Measurements from ENCODE around the gene KIAA1328.

The KIAA1328 gene

DNA sequence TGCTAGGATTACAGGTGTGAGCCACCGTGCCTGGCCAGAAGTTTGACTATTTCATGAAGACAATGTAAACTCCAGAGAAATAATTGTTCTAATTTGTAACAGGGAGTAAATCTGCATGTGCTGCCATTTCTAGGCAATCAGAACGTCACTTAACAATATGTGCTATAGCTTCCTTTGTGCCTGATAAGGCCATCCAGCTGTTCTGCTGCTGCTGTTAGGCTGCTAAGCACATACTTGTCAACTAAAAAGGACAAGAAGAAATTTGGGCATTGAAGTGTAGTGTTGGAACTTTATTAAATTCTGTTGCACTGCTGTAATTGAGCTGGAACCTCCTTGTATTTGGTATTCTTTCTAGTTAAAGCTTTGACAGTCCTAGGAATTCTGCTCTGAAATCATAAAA, 57.1 kb downstream of the KIAA1328 start:
- H3K4me1 ChIP-seq, result no peaks in the 10 kb centered on the region
- no peak for DNase-seq
- H3K36me3 ChIP-seq, result no peaks in the 10 kb centered on the region
- no peak overlapping the region for H3K4me3 ChIP-seq (ENCODE audit: low read depth, low read length)
- TF ChIP-seq, protein P1, sequence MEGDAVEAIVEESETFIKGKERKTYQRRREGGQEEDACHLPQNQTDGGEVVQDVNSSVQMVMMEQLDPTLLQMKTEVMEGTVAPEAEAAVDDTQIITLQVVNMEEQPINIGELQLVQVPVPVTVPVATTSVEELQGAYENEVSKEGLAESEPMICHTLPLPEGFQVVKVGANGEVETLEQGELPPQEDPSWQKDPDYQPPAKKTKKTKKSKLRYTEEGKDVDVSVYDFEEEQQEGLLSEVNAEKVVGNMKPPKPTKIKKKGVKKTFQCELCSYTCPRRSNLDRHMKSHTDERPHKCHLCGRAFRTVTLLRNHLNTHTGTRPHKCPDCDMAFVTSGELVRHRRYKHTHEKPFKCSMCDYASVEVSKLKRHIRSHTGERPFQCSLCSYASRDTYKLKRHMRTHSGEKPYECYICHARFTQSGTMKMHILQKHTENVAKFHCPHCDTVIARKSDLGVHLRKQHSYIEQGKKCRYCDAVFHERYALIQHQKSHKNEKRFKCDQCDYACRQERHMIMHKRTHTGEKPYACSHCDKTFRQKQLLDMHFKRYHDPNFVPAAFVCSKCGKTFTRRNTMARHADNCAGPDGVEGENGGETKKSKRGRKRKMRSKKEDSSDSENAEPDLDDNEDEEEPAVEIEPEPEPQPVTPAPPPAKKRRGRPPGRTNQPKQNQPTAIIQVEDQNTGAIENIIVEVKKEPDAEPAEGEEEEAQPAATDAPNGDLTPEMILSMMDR (IDR thresholded peaks at IDR 0.05; ENCODE audit: low read depth, low read length), result no peak
- no peaks in the 10 kb centered on the region for H3K9me3 ChIP-seq
- H3K27me3 ChIP-seq, result no peaks in the 10 kb centered on the region

DNA sequence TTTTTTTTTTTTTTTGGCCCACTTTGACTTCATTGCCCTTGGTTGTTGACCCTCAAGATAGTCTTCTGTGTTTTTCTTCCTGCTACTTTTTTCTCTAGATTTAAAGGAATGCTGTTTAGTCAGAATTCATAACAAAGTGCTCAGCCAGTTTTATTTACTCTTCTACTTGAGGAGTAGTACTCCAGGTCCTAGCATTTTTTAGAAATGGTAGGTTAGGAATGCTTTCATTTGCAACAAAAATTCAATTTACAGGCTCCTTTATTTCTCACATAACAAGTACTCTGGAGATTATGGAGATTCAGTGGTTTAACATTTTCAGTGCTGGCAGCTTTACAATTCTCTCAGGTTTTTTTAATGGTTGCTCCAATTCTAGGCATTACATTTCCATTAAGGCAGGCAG, 58.2 kb downstream of the KIAA1328 start:
- H3K27me3 ChIP-seq, result no peaks in the 10 kb centered on the region
- no peaks in the 10 kb centered on the region for H3K4me1 ChIP-seq
- DNase-seq, result no peak
- H3K9me3 ChIP-seq, result no peaks in the 10 kb centered on the region
- no peaks in the 10 kb centered on the region for H3K36me3 ChIP-seq
- TF ChIP-seq, protein P1 (IDR thresholded peaks at IDR 0.05; ENCODE audit: low read depth, low read length), result no peak
- no peak overlapping the region for H3K4me3 ChIP-seq (ENCODE audit: low read depth, low read length)

DNA sequence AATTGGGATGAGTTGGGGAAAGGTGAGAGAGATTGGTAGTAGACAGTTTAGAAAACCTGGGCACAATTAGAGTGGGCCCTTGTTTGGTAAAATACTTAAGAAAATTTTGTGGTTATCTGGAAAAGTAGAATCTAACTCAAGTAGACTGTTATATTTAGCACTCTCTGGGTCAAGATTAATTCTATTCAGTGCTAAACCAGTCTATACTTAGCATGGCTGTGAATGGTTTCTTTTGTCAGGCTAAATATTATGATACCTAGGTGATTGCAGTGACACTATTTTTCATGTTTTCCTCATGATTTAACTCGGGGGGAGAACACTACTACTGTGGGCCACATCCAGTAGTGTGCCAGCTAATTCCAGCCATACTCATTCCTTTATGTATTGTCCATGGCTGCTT, 58.9 kb downstream of the KIAA1328 start:
- no peak for DNase-seq
- no peak overlapping the region for H3K4me3 ChIP-seq (ENCODE audit: low read depth, low read length)
- TF ChIP-seq, protein P1 (IDR thresholded peaks at IDR 0.05; ENCODE audit: low read depth, low read length), result no peak
- H3K27me3 ChIP-seq, result no peaks in the 10 kb centered on the region
- no peaks in the 10 kb centered on the region for H3K9me3 ChIP-seq
- no peaks in the 10 kb centered on the region for H3K4me1 ChIP-seq
- no peaks in the 10 kb centered on the region for H3K36me3 ChIP-seq

DNA sequence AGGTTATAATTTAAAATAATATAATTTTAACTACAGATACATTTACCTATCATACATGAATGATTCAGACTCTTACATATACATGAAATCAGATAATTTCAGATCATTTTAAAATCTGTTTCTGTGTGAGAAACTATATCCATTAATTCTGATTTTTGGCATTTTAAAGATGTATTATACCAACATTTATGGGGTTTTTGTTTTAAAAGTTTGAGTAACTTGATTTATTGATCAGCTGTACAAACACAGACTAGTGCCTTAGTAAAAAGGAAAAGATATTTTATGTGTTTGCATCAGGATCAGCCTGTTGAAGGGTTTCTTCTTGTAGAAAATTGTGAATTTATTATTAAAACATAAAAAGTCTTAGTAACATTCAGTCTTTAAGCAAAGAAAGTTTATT, 59.9 kb downstream of the KIAA1328 start:
- H3K9me3 ChIP-seq, result no peaks in the 10 kb centered on the region
- no peaks in the 10 kb centered on the region for H3K4me1 ChIP-seq
- DNase-seq, result no peak
- no peaks in the 10 kb centered on the region for H3K27me3 ChIP-seq
- H3K4me3 ChIP-seq (ENCODE audit: low read depth, low read length), result no peak overlapping the region
- H3K36me3 ChIP-seq, result no peaks in the 10 kb centered on the region
- TF ChIP-seq, protein P1 (IDR thresholded peaks at IDR 0.05; ENCODE audit: low read depth, low read length), result no peak

DNA sequence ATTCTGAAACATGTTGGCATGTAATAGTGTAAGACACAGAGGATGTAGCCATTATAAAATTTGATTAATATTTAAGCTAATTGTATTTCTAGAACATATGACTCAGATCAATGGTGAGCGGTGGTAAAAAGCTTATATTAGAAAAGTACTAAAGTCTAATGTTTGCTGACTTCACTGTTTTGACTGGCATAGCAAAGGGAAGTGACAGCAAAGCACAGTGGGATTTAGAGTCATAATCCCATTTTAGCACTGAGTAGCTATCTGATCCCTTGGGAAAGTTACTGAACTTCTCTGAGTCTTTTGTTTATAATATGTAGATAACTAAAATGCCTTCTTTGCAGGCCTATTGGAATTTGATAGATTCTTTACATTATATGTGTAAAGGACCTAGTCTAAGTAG, 60.4 kb downstream of the KIAA1328 start:
- H3K4me3 ChIP-seq (ENCODE audit: low read depth, low read length), result no peak overlapping the region
- no peaks in the 10 kb centered on the region for H3K27me3 ChIP-seq
- no peaks in the 10 kb centered on the region for H3K4me1 ChIP-seq
- H3K36me3 ChIP-seq, result no peaks in the 10 kb centered on the region
- no peak for DNase-seq
- H3K9me3 ChIP-seq, result no peaks in the 10 kb centered on the region
- TF ChIP-seq, protein P1 (IDR thresholded peaks at IDR 0.05; ENCODE audit: low read depth, low read length), result no peak

DNA sequence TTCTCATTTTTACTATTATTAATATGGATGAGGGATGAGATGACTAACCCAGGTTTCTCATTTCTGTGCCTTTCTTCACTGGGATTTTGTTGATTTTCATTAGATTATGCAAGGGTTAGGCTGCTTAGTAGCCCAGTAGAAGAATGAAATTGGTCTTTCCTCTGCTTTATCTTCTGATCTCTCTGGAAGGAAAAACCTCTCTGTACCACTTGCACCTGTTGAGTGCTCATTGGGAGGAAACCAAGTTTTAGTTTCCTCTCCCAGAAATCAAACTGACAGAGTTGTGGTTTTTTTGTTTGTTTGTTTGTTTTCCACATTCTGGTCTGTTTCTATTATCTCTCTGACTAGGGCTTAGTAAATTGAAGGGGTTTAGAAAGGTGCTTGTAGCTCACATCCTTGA, 60.8 kb downstream of the KIAA1328 start:
- no peak for DNase-seq
- Histone ChIP-seq H3K4me1 (no peaks in the 10 kb centered on the region), H3K27me3 (no peaks in the 10 kb centered on the region), H3K36me3 (no peaks in the 10 kb centered on the region), H3K9me3 (no peaks in the 10 kb centered on the region), H3K4me3 (ENCODE audit: low read depth, low read length) (no peak overlapping the region)
- TF ChIP-seq, protein P1 (IDR thresholded peaks at IDR 0.05; ENCODE audit: low read depth, low read length), result no peak

All from BE2C (cell line).